Type B pancreatic cell (in vitro differentiated cells): ENCODE measurements around the gene IMMP2L. TPM values are rescaled to one million over a fixed set of nuclear protein-coding genes. Genes with fewer than 3 reads are reported as not detected.

ENCODE experiments used
- DNase-seq: peaks from one replicate; pipeline ENCODE4 v3.0.0; 2021; ENCODE audit warnings: mixed read lengths; ENCODE audit not compliant: unreplicated experiment; ENCODE audit errors: extremely low spot score
- H3K27ac Mint-ChIP-seq: 2 replicates; pipeline ENCODE4 v1.8.0; 2021; ENCODE audit warnings: mild to moderate bottlenecking, mixed read lengths
- H3K27me3 Mint-ChIP-seq: 2 replicates; pipeline ENCODE4 v1.8.0; 2021; ENCODE audit warnings: mixed read lengths
- H3K36me3 Mint-ChIP-seq: 2 replicates; pipeline ENCODE4 v1.8.0; 2021; ENCODE audit warnings: mixed read lengths
- H3K4me1 Mint-ChIP-seq: one replicate; pipeline ENCODE4 v1.8.0; 2021; ENCODE audit warnings: mixed read lengths; ENCODE audit not compliant: unreplicated experiment
- H3K4me3 Mint-ChIP-seq: 2 replicates; pipeline ENCODE4 v1.8.0; 2021; ENCODE audit warnings: mild to moderate bottlenecking, mixed read lengths
- H3K9me3 Mint-ChIP-seq: 2 replicates; pipeline ENCODE4 v1.8.0; 2021; ENCODE audit warnings: mixed read lengths
- CTCF ChIP-seq: fragments of 200-600 bp; sonication (generic); conservative IDR thresholded peaks from 2 replicates; pipeline ENCODE4 v1.5.0; 2021; ENCODE audit warnings: antibody characterized with exemption, mild to moderate bottlenecking
- total RNA-seq: library from RNA; stranded (reverse); gene quantifications from 2 replicates; pipeline ENCODE4 v1.2.1, GENCODE V29; 2021; ENCODE audit warnings: low replicate concordance

Gene IMMP2L
- total RNA-seq, 1 donor from 2014 or later = 23.0 TPM

GRCh38 chr7:110779339-110779738 lies 783.0 kb downstream of the IMMP2L start:
- Mint-ChIP-seq H3K36me3 (no peaks in the 10 kb centered on the region), H3K4me1 (peaks cover 10% of the 10 kb centered on the region), H3K27me3 (no peaks in the 10 kb centered on the region), H3K9me3 (no peaks in the 10 kb centered on the region), H3K4me3 (no peak overlapping the region), H3K27ac (no peak overlapping the region)
- TF ChIP-seq CTCF = no peak
- DNase-seq = no peak

- no peak for DNase-seq
- no peaks in the 10 kb centered on the region for H3K36me3 Mint-ChIP-seq
- H3K27me3 Mint-ChIP-seq = no peaks in the 10 kb centered on the region
- H3K4me1 Mint-ChIP-seq = peaks cover under 1% of the 10 kb centered on the region
- H3K9me3 Mint-ChIP-seq = no peaks in the 10 kb centered on the region
- no peak overlapping the region for H3K4me3 Mint-ChIP-seq
- no peak for TF ChIP-seq CTCF
- no peak overlapping the region for H3K27ac Mint-ChIP-seq
Measured at GRCh38 chr7:110775046-110775445, 787.2 kb downstream of the IMMP2L start.

GRCh38 chr7:110774071-110774470 lies 788.2 kb downstream of the IMMP2L start:
- Mint-ChIP-seq H3K36me3 (no peaks in the 10 kb centered on the region), H3K27ac (no peak overlapping the region), H3K4me1 (no peaks in the 10 kb centered on the region), H3K9me3 (no peaks in the 10 kb centered on the region), H3K4me3 (no peak overlapping the region), H3K27me3 (no peaks in the 10 kb centered on the region)
- DNase-seq = no peak
- no peak for TF ChIP-seq CTCF

GRCh38 chr7:110772615-110773014 lies 789.7 kb downstream of the IMMP2L start:
- DNase-seq = no peak
- Mint-ChIP-seq H3K27ac (no peak overlapping the region), H3K9me3 (no peaks in the 10 kb centered on the region), H3K36me3 (no peaks in the 10 kb centered on the region), H3K4me3 (no peak overlapping the region), H3K27me3 (no peaks in the 10 kb centered on the region), H3K4me1 (no peaks in the 10 kb centered on the region)
- TF ChIP-seq CTCF = no peak

GRCh38 chr7:110771717-110772116 lies 790.6 kb downstream of the IMMP2L start:
- H3K9me3 Mint-ChIP-seq = no peaks in the 10 kb centered on the region
- H3K4me1 Mint-ChIP-seq = peaks cover 4% of the 10 kb centered on the region
- no peak overlapping the region for H3K4me3 Mint-ChIP-seq
- DNase-seq = no peak
- H3K27me3 Mint-ChIP-seq = no peaks in the 10 kb centered on the region
- no peak for TF ChIP-seq CTCF
- H3K27ac Mint-ChIP-seq = no peak overlapping the region
- no peaks in the 10 kb centered on the region for H3K36me3 Mint-ChIP-seq

- Mint-ChIP-seq H3K9me3 (no peaks in the 10 kb centered on the region), H3K4me1 (peaks cover 9% of the 10 kb centered on the region), H3K27me3 (no peaks in the 10 kb centered on the region), H3K36me3 (no peaks in the 10 kb centered on the region), H3K4me3 (peak overlapping the region; percentile 33), H3K27ac (peak overlapping the region; percentile 35)
- TF ChIP-seq CTCF = no peak
- no peak for DNase-seq
Measured at GRCh38 chr7:110767550-110768110, 794.7 kb downstream of the IMMP2L start.
